SH-SY5Y (cell line): ENCODE data around the gene ADAMTS14.

Experiments used
- GATA2 ChIP-seq: IDR thresholded peaks from 2 replicates; pipeline ENCODE4 v1.6.1; 2011; ENCODE audit warnings: mild to moderate bottlenecking, low read depth, low read length
- GATA3 ChIP-seq: IDR thresholded peaks from 2 replicates; pipeline ENCODE4 v1.6.1; 2011; ENCODE audit warnings: low read depth, mild to moderate bottlenecking, low read length, moderate library complexity

DNA sequence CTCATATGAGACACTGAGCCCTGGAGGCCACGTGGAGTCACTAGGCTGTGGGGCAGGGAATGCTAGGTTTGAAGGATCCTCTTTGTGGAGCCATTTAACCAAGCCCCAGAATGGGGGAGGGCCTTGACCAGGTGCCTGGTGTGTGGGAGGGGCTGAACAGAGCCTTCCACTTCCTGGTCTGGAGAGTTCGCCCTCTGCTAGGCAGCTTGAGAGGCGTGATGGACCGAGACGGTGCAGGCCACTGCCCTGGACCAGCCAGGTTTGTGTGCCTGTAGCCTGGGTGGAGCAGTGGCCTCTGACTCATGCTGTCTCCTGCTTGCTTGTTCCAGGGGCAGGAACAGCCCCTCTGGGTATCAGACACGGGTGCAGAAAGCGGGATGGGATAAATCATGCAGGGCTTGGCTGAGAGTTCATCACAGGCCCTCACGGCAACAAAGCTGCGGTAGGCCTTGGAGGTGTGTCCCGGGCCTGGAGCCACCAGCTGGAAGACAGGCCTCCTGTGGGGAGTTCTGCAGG is 27.4 kb downstream of the ADAMTS14 start:
- TF ChIP-seq GATA3 (no peak), GATA2 (no peak)
